ENCODE results near the gene DNAJC6. TPM values are rescaled to one million over a fixed set of nuclear protein-coding genes. Genes with fewer than 3 reads are reported as not detected.
A peak's percentile ranks its signal among the peaks of the same experiment; 100 is the strongest.

DNAJC6 gene
- total RNA-seq, 1 experiment from 2014 or later, result 15.6 TPM

- H3K9me2 ChIP-seq (ENCODE audit: insufficient read depth), result no peaks in the 10 kb centered on the region
- ChIA-PET POLR2A (ENCODE audit: unreplicated experiment) (interaction anchor here (0.5 to 1.2 kb wide), 10 partner anchors 14 to 522 kb away, joined by 3 to 44 read pairs (median 4); no protein-coding TSS in a partner anchor), CTCF (interaction anchor here (0.5 to 1.3 kb wide), 8 partner anchors 8 to 267 kb away, joined by 3 to 9 read pairs (median 4); partner anchors contain the start of gene DNAJC6)
- peaks cover 12% of the 10 kb centered on the region; the same call in 1 of the 2 replicates for H3K36me3 ChIP-seq (ENCODE audit: low read depth)
- peak within 1 kb of the TSS; percentile 85 for H3K4me2 ChIP-seq
- H3F3A ChIP-seq (ENCODE audit: insufficient read depth, low read depth), result peaks cover 34% of the 10 kb centered on the region
- intact Hi-C loops (cut with micrococcal nuclease; ENCODE audit: unreplicated experiment), result loop anchor here (1.0 to 5.0 kb wide), 8 partner anchors 14 to 1078 kb away; partner anchors contain the start of gene DNAJC6
- peaks cover 63% of the 10 kb centered on the region for H3K4me1 ChIP-seq (replicated peaks; ENCODE audit: insufficient read depth)
- TSS peak; percentile 44 for BruUV-seq (replicated peaks)
- H3K79me2 ChIP-seq (ENCODE audit: low read depth), result peaks cover 44% of the 10 kb centered on the region
- H3K4me3 ChIP-seq, result peak within 1 kb of the TSS; percentile 69
- DNase-seq, result no peak
- no peaks in the 10 kb centered on the region for H3K9me3 ChIP-seq (ENCODE audit: insufficient read depth, low read depth)
- TF ChIP-seq EZH2 (IDR thresholded peaks at IDR 0.05; ENCODE audit: low read depth) (no peak), CTCF (conservative IDR thresholded peaks at IDR 0.05) (no peak)
- H3K27me3 ChIP-seq (ENCODE audit: insufficient read depth, low read depth), result no peaks in the 10 kb centered on the region
- no peaks in the 10 kb centered on the region for H4K20me1 ChIP-seq (ENCODE audit: insufficient read depth)
- H3K27ac ChIP-seq, result peak within 1 kb of the TSS; percentile 90
- peak within 1 kb of the TSS; percentile 84 for H2AFZ ChIP-seq
Observed at GRCh38 chr1:65420590-65421350, 111.4 kb downstream of the DNAJC6 start, which contains the start of the genes LEPR and LEPROT. TSS of gene LEPR (plus strand) at chr1:65420668. CDS start at chr1:65565566, 144,898 bp downstream. TSS of gene LEPROT (plus strand) at chr1:65420668. CDS start at chr1:65420725, 57 bp downstream.

- peaks cover 34% of the 10 kb centered on the region for H3F3A ChIP-seq (ENCODE audit: insufficient read depth, low read depth)
- no TSS peak for BruUV-seq (replicated peaks)
- peak overlapping the region; percentile 85 for H3K4me2 ChIP-seq
- H4K20me1 ChIP-seq (ENCODE audit: insufficient read depth), result no peaks in the 10 kb centered on the region
- H3K4me3 ChIP-seq, result peak overlapping the region; percentile 69
- peaks cover 49% of the 10 kb centered on the region for H3K79me2 ChIP-seq (ENCODE audit: low read depth)
- peak overlapping the region; percentile 61; the same call in 1 of the 2 replicates for H2AFZ ChIP-seq
- no peak for TF ChIP-seq EZH2 (IDR thresholded peaks at IDR 0.05; ENCODE audit: low read depth)
- TF ChIP-seq CTCF (conservative IDR thresholded peaks at IDR 0.05), result no peak
- POLR2A ChIA-PET (ENCODE audit: unreplicated experiment), result interaction anchor here (0.8 kb wide), 1 partner anchor 13 kb away, joined by 8 read pairs; no protein-coding TSS in a partner anchor
- intact Hi-C loops (cut with micrococcal nuclease; ENCODE audit: unreplicated experiment), result loop anchor here (2.0 to 5.0 kb wide), 6 partner anchors 13 to 1079 kb away; partner anchors contain the start of gene DNAJC6
- H3K27ac ChIP-seq, result peak overlapping the region; percentile 90
- DNase-seq, result no peak
- H3K4me1 ChIP-seq (replicated peaks; ENCODE audit: insufficient read depth), result peaks cover 71% of the 10 kb centered on the region
- H3K27me3 ChIP-seq (ENCODE audit: insufficient read depth, low read depth), result no peaks in the 10 kb centered on the region
- peaks cover 18% of the 10 kb centered on the region for H3K36me3 ChIP-seq (ENCODE audit: low read depth)
- CTCF ChIA-PET, result interaction anchor here (0.8 kb wide), 2 partner anchors 15 to 38 kb away, joined by 3 read pairs; no protein-coding TSS in a partner anchor
- no peaks in the 10 kb centered on the region for H3K9me3 ChIP-seq (ENCODE audit: insufficient read depth, low read depth)
- H3K9me2 ChIP-seq (ENCODE audit: insufficient read depth), result no peaks in the 10 kb centered on the region
Observed at GRCh38 chr1:65421351-65422025, 112.1 kb downstream of the DNAJC6 start.
